PC-9 (cell line): ENCODE data around the gene ESRP2.

ENCODE experiments used
- CTCF ChIP-seq: fragments of 200-600 bp; sonication (generic); conservative IDR thresholded peaks from 2 replicates; pipeline ENCODE4 v1.6.1; 2017; ENCODE audit warnings: mixed run types, antibody characterized with exemption, mild to moderate bottlenecking, moderate library complexity
- EZH2 ChIP-seq: fragments of 200-600 bp; sonication (generic); IDR thresholded peaks from 2 replicates; pipeline ENCODE4 v1.8.0; 2017; ENCODE audit warnings: antibody characterized with exemption, low read depth

GRCh38 chr16:68230956-68231355 is 5.0 kb downstream of the ESRP2 start:
- TF ChIP-seq CTCF (no peak), EZH2 (no peak)
